ENCODE results near the gene TP53TG5.
A peak's percentile ranks its signal among the peaks of the same experiment; 100 is the strongest.

The TP53TG5 gene

DNA sequence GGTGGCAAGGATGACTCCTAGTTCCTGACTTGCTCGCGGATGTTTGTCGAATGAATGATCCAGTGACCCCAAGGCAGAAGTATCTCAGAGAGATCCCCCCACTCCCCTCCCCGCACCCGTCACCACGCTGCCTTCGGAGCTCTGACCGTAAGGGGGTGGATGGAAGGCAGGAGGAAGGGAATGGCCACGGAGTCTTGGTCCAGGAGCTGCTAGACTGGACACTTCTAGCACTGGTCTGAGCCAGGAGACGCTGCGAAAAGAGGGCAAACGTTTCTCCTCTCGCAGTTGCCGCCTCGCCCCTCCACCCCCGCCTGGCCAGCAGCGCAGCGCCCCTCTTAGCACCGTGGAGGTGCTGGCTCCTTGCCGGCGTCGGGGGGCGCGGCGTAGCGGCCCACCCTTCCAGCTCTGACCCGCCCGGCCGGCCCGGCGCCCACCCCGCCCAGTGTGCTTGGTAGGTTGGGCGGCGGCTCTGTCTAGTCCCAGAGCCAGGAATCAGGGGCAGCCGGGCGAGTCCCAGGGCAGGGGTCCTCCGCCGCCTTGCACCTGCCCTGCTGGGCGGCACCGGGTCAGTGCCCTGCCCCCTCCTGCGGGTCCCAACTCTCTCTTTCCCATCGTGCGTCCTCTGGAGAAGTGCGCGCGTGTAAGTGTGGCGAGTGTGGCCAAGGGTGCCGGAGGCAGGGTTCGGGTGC, 27.6 kb upstream of the TP53TG5 start:
- no peak for DNase-seq (ENCODE audit: low spot score)

DNA sequence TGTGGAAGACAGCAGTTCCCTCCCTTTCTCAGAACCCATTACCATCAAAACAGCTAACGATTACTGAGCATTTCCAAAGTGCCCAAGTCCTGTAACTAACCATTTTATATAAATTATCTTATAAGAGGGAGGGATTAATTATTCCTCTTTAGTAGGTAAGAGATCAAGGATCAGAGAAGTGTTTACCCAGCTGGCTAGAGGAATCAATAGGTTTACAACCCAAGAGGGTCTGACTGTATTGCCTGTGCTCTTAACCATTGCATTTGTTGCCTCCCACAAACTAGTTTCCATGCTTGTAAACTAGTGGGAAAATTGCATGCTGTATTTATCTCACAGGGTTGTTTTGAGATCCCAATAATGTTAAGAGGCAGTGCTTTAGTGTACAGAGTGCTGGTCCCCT, 26.3 kb upstream of the TP53TG5 start:
- no peak for DNase-seq (ENCODE audit: low spot score)

DNA sequence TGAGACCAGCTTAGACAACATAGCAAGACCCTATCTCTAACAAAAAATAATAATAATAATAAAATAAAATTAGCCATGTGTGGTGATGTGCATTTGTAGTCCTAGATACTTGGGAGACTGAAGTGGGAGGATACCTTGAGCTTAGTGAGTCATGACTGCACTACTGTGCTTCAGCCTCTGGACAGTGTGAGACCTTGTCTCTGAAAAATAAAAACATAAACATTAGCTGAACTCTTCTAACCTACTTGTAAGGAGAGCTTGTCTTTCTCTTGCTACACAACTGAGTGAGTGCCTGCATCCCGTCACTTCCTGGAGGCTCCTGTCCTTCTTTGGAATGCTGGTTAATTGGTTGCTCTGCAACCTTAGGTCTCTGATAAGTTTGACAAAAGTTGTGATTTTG, 24.8 kb upstream of the TP53TG5 start:
- DNase-seq (ENCODE audit: low spot score) = no peak

DNA sequence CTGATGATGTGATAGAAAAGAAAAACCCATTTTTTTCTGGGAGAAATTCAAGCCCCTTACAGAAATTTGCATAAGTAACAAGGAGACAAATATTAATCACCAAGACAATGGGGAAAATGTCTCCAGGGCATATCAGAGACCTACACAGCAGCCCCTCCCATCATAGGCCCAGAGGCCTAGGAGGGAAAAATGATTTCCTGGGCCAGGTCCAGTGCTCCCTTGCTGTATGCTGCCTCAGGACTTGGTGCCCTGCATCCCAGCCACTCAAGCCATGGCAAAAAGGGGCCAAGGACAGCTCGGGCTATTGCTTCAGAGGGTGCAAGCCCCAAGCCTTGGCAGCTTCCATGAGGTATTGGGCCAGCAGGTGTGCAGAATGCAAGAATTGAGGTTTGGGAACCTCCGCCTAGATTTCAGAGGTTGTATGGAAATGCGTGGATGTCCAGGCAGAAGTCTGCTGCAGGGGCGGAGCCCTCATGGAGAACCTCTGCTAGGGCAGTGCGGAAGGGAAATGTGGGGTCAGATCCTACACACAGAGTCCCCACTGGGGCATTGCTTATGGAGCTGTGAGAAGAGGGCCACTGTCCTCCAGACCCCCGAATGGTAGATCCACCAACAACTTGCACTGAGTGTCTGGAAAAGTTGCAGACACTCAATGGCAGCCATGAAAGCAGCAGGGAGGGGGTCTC, 22.4 kb upstream of the TP53TG5 start:
- no peak for DNase-seq (ENCODE audit: low spot score)

DNA sequence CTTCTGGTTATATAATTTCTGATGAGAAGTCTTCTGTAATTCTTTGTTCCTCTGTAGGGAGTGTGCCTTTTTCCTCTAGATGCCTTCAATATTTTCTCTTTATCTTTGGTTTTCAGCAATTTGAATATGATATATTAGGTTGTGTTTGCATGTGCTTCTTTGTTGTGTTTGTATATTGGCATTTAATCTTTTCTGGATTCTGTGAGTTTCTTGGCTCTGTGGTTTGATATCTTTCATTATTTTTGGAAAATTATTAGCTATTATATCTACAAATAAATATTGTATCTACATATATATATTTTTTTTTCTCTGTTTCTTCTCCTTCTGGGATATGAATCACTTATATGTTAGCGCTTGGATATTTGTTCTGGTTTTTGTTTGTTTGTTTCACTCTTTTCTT, 20.9 kb upstream of the TP53TG5 start:
- DNase-seq (ENCODE audit: low spot score) = no peak

DNA sequence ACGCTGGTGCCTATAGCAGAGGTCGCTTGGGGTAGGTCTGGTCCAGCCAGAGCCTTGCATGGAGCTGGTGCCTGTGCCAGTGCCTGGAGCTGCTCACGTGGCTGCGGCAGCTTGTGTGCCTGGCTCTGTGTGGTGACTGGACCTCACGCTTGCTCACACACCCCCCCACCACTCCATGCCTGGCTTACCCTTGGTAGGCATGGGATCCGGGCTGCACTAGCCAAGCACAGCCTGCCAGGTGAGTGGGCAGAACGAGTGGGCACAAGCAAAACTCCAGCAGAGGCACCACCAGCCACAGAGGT, 16.9 kb upstream of the TP53TG5 start:
- no peak for DNase-seq (ENCODE audit: low spot score)

DNA sequence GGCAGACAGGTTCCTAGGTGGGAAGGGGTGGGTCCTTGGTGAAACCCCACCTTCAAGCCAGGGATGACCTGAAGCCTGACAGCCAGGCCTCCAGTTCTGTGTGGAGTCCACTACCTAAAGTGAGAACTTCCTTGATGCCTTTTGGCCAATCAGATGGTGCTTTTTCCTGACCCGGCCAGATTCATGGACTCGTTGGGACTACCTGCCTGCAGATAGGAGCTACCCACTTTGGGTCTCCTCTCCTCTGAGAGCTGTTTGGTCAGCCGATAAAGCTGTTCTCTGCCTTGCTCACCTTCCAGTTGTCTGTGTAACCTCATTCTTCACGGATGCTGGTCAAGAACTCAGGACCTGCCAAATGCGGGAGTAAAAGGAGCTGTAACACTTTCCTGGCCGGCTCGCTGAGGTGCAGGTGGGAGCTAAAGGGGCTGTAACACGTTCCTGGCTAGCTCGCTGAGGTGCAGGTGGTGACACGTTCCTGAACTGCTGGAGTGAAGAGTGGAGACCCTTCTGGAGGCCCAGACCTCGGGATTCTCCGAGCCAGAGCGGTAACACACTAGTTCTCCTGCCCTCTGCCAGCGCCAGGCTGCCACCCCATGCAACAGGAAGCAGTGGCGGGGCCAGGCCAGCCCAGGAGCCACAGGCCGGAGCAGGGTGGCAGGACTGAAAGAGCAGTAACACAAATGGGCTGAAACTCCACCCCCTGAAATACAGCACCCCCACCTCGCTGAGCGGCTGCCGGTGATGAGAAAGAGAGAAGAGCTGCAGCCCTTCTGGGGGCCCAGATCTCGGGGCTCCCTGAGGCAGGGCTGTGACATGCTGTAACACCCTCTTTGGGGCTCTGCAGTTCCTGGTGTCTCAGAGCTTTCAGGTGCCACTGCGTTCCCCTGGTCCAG, 16.3 kb upstream of the TP53TG5 start:
- DNase-seq (ENCODE audit: low spot score) = no peak

DNA sequence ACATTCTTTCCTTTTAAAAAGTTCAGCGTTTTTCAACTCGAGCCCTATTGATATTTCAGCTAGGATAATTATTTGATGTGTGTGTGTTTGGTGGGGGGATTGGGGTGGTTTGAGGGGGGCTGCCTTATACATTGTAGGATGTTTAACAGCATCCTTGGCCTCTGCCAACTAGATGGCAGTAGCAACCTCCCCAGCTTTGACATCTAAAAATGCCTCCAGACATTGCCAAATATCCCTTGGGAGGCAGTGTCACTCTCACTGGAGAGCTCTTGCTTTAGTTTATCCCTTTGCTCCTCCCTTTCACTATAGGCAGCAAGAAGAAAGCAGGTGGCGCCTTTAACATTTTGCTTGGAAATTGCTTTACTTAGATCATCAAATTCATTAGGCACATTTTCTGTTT, 14.6 kb upstream of the TP53TG5 start:
- no peak for DNase-seq (ENCODE audit: low spot score)

DNA sequence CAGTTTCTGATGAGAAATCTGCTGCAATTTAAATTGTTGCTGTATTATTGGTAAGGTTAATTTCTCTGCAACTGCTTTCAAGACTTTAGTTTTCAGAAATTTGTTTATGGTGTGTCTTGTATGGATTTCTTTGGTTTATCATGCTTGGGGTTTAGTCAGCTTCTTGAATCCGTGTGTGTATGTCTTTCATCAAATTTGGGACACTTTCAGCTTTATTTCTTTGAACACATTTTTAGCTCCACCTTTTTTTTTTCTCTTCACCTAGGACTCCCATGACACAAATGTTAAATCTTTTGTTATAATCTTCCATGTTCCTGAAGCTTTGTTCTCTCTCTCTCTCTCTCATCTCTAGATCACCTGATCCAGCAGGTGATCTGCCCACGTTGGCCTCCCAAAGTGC, 13.4 kb upstream of the TP53TG5 start:
- no peak for DNase-seq (ENCODE audit: low spot score)

DNA sequence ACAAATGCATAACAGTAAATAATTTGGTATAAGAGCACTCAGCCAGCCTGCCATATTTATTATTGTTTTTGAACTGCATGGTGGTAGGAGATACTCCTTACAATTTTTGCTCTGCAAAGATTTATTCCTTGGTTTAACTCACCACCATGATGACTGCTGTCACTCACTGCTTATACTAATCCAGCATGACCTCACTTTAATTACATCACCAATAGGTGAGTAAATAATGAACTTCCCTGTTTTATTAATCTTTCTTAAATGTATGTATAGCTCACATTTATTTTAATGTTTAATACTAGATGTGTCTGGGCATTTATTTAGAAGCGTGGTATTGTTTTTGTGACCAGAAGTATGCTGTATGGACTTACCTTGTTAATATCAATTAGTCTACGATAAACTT, 12.8 kb upstream of the TP53TG5 start:
- no peak for DNase-seq (ENCODE audit: low spot score)

DNA sequence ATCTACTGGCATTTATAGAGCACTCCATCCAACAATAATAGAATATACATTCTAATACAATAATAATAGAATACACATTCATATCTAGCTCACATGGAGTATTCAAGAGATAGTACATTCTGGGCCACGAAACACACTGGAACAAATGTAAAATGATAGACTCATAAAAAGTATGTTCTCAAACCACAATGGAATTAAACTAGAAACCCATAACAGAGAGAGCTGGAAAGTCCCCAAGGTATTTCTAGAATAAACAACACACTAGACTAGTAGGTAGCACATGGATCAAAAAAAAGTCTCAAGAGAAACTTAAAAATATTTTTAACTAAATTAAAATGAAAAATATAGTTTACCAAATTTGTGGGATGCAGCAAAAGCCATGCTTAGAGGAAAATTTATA, 9.1 kb upstream of the TP53TG5 start:
- DNase-seq (ENCODE audit: low spot score) = no peak

DNA sequence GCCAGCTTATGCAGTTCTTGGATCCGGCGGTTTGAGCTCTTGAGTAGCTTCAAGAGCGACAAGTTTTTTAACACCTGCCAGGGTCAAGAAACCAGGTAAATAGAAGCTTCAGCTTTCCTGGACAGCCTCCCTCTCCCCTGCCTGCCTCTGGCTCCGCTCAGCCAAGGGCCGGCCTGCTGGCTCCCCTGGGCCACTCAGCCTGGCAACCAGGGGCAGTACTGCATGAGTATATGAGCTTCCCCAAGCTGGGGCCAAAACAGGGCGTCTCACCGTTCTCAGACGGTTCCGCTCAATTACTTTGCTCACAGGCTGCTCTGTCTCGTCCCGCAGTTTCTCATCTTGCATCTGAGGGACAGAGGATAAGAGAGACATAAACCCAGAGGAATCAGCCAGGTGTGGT, 856 bp downstream of the TP53TG5 start:
- no peak for DNase-seq (ENCODE audit: low spot score)

DNA sequence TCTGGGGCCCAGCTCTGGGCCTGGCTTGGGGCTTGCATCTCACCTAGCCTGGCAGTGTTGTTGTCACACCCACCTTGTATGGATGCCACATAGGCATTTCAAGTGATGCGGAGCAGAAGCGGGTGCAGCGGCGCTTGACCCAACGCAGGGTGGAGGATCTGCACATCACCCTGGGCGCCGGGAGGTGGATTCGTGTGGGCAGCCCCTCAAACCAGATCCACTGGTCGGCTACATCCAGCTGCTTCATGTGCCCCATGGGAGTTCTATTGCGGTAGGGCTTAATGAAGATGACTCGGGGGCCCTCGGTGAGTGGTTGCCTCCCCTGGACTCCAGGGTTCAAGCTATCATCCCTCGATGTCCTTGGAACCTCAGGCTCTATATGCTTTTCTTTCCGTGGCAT, 3.2 kb downstream of the TP53TG5 start:
- no peak for DNase-seq (ENCODE audit: low spot score)

DNA sequence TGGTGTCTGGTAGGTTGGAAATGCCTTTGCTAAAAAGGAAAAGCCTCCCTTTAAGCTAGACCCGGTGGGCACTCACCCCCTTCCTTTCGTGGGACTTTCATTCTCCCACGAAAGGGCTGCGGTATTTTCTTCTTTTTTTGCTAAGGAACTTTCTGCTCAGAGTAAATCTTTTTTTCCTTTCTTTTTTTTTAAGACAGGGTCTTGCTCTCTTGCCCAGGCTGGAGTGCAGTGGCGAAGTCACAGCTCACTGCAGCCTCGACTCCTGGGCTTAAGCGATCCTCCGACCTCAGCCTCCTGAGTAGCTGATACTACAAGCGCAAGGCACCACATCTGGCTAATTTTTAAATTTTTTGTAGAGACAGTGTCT, 4.0 kb downstream of the TP53TG5 start:
- no peak for DNase-seq (ENCODE audit: low spot score)

DNA sequence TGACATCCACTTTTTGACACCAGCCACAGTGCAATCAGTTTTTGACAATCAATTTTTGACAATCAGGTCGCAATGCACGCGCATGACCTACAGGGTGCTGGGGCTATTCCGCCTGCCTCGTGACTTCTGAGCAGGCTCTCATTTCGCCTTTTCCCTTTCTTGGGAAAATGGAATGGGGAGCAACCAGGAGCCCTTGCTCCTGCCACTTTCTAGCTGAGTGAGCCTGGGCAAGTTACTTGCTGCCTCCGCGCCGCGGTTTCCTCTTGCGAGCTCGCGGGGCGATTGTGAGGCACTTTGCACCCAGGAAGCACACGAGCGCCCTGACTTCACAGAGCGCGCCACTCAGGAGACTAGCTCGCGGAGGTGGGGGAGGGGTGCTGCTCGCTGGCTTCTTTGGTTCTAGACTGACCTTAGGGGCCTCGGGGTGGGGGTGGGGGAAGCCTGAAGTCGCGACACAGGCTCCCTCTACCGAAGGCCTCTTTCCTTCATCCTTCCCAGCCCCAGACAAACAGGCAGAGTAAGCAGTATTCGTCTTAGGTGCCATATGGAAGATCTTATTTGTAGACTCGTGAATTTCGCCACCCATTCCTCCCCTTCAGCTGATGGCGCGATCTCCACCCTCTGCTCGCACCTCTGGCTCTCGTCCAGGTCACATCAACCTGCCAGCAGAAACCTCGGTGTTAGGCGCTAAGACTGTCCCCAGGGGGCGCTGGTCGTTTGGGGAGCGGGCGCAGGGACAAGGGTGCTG, 4.6 kb downstream of the TP53TG5 start:
- peak; percentile 60 for DNase-seq (ENCODE audit: low spot score)

DNA sequence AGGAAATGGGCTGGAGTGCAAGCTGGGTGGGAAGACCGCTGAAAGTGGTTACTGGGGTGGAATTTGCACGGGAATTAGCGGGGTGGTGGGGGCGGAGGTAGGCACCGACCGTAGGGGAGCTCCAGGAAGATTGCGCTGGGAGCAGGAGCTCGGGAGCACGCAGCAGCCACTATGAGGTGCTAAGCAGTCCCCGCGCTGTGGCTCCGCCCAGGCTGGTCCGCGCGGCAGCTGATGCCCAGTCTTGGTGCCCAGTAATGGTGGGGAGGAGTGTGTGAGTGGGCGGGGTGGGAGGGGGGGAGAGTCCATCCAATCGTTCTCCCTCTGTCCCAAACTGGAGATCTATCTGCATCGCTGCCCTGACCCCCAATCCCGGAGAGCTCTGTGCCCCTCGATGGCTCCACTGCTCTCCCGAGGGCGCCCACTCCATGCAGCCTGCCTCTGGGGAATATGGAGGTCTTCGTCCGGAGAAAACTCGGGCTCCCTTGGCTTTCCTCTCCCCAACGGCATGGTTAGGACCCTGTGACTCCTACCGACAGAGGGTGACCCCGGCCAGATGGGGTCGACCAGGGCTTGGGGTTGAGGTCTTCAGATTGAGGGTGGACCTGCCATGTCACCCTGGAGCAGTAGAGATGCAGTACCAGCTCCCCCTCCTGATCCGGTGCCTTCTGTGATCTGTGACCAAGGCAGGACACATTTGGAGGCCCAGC, 5.3 kb downstream of the TP53TG5 start:
- DNase-seq (ENCODE audit: low spot score) = no peak

DNA sequence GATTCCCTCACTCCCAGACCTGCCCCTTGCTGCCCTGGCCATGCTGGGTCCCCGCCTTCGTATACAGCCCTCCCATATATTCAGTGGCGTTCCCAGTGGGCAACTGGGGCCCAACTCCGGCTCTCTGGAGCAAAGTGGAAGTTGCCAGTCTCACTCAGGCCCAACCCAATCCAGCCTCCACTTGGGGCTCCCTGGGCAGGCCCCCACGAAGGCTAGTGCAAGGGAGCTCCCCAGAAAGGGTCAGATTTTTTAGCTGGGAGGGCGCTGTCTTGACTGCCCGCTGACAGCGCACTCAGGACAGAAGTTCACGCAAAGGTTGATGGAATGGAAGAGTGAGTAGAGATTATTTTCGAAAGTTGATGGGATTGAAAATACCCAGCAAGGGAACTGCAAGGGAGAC, 5.9 kb downstream of the TP53TG5 start:
- DNase-seq (ENCODE audit: low spot score) = no peak

DNA sequence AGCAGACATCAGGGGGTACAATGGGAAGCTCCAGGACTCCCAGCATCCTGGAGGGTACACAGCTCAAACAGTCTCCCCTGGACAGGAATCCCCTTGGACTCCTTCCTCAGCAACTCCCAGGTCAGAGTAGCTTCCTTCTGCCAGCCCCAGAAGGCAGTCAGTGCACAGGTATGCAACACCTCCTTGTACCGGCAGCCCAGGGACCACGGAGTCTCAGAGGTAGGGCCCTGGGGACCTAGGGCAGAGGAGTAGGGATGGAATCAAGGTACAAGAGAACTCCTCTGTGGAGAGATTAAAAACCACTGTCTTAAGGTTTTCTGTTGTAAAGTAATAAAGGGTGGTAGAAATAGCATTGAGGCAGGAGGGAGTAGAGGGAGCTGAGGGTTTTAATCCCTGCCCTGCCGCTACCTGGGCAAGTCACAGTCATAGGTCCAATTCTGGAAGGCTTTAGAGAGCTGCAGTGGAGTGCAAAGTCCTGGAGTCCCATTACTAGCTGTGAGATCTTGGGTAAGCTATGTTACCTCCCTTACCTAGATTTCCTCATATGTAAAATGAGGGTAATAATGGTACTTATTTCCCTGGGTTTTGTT, 7.5 kb downstream of the TP53TG5 start:
- DNase-seq (ENCODE audit: low spot score) = no peak

DNA sequence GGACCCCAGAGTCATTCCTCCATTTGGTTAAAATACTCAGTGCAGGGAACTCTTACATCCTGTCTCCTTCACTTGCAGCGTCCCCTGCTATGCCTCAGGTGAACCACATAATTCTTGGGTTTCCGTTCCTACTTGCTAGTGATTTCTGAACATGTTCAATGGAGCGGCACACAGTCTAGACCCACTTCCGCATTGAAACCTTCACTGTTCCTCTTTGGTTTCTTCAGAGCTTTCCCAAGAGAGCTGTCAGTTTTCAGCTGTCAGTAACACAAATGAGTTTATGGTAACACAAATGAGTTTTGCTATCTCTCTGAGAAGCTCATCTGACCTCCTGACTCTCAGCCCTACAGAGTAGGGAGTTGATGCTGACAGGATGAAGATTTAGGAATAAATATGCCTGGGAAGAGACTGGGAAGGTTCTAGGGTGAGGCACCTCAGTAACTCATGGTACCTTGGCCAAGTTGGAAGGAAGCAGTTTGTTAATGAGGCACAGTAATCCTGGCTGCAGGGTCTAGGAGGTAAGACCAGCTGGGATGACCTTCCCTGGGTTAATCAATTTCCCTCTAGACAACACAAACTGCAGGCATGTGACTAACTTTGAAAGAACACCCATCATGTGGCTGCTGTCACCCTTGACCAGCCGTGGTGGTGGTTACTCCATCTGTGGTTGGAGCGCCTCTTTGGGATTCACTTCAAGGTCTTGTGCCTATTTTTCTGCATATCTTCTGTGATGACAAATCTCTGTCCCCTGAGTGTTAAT, 9.7 kb downstream of the TP53TG5 start:
- no peak for DNase-seq (ENCODE audit: low spot score)

DNA sequence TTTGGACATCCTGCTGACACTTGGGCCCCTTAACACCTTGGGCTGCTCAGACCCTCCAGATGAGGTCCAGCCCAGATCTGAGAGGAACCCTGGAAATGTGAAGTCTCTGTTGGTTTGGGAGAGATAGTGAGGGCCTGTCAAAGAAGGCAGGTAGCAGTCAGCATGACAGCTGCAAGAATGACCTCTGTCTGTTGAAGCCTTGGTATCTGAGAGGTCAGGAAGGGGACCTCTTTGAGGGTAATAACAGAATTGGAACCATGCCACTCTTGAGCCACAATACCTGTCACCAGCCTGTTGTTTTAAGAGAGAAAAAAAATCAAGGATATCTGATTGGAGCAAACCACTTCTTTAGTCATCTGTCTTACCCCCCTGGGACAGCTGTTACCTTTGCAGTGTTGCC, 11.0 kb downstream of the TP53TG5 start:
- DNase-seq (ENCODE audit: low spot score) = no peak

DNA sequence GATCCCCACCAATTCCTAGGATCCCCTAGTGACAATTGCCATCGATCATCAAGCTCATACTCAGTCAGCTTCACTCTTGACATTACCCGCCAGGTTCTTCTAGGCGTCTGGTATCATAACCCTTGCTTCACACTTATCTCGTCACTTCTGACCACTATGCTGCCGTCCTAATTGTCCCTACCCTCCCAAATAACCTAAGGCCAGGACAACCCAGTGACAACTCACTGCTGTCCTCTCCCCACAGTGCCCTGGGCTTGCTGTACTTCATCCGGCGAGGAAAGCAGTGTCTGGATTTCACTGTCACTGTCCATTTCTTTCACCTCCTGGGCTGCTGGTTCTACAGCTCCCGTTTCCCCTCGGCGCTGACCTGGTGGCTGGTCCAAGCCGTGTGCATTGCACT, 11.5 kb downstream of the TP53TG5 start:
- no peak for DNase-seq (ENCODE audit: low spot score)
